ENCODE measurements around the gene SCEL.

- TF ChIP-seq CTCF (IDR thresholded peaks at IDR 0.05 in 8 of 11, conservative IDR thresholded peaks at IDR 0.05 in 3 of 11) (no peak), POLR2AphosphoS5 (IDR thresholded peaks at IDR 0.05) (no peak)
Observed at GRCh38 chr13:77537289-77537919, 1.9 kb downstream of the SCEL start.
